Adipocyte (in vitro differentiated cells): Measurements from ENCODE around the gene BEST4.

ENCODE experiments used
- DNase-seq: peaks from one replicate; pipeline ENCODE4 v3.0.0-alpha.2; 2015; ENCODE audit warnings: low read depth
- H3K27me3 ChIP-seq: replicated peaks from 2 replicates; pipeline ENCODE4 v1.7.0; 2013; ENCODE audit warnings: mild to moderate bottlenecking, low read length, moderate library complexity; ENCODE audit not compliant: control insufficient read depth, insufficient read depth
- H3K36me3 ChIP-seq: 2 replicates; pipeline ENCODE4 v1.7.0; 2013; ENCODE audit warnings: low read length, mild to moderate bottlenecking, moderate library complexity; ENCODE audit not compliant: control insufficient read depth, insufficient read depth, severe bottlenecking
- H3K4me1 ChIP-seq: 2 replicates; pipeline ENCODE4 v1.7.0; 2013; ENCODE audit warnings: mild to moderate bottlenecking, low read length, moderate library complexity; ENCODE audit not compliant: control insufficient read depth, insufficient read depth
- H3K4me3 ChIP-seq: 2 replicates; pipeline ENCODE4 v1.7.0; 2013; ENCODE audit warnings: mild to moderate bottlenecking, low read length, moderate library complexity
- H3K9ac ChIP-seq: 2 replicates; pipeline ENCODE4 v1.7.0; 2013; ENCODE audit warnings: mild to moderate bottlenecking, low read length, moderate library complexity
- H3K9me3 ChIP-seq: 2 replicates; pipeline ENCODE4 v1.7.0; 2013; ENCODE audit warnings: mild to moderate bottlenecking, low read length, moderate library complexity; ENCODE audit not compliant: control insufficient read depth

BEST4 gene

DNA sequence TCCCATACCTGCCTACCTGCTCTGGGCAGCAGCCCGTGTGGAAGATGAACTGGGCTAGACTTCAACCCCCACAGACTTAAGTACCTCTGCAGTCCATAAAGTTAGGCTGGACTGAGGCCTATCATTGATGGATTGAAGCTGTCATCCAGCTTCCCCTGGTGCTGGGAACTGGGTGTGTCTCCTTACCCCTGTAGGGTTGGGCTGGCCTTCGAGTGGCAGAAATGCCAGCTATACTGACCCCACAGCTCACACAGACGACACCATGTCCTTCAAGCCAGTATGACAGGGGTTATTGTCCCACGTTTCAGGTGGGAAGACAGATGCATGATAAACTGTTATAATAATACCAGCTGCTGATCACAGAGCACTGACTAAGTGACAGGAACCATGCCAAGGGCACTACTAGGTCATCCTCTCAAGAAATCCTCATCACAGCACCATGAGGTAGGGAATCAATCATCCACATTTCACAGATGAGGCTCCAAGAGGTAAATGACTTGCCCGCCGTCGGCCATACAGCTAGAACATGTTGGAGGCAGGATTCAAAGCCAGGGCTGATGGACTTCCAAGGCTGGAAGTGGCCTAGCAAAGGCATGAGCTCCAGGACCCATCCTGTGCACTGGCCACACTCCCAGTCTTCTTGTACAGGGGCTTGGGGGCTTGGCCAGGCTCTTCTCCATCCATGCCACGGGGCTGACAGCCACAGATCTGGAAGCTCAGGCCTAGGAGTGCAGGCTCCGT is at the start of gene BEST4:
TSS of gene BEST4 (minus strand) at position 51 of the 741 bp plus-strand sequence. CDS start 465 bp downstream, outside the sequence.
- no peaks in the 10 kb centered on the region for H3K27me3 ChIP-seq
- H3K9ac ChIP-seq: no peak within 1 kb of the TSS
- H3K9me3 ChIP-seq: no peaks in the 10 kb centered on the region
- H3K36me3 ChIP-seq: no peaks in the 10 kb centered on the region
- DNase-seq: no peak
- H3K4me1 ChIP-seq: peaks cover 12% of the 10 kb centered on the region
- H3K4me3 ChIP-seq: no peak within 1 kb of the TSS

DNA sequence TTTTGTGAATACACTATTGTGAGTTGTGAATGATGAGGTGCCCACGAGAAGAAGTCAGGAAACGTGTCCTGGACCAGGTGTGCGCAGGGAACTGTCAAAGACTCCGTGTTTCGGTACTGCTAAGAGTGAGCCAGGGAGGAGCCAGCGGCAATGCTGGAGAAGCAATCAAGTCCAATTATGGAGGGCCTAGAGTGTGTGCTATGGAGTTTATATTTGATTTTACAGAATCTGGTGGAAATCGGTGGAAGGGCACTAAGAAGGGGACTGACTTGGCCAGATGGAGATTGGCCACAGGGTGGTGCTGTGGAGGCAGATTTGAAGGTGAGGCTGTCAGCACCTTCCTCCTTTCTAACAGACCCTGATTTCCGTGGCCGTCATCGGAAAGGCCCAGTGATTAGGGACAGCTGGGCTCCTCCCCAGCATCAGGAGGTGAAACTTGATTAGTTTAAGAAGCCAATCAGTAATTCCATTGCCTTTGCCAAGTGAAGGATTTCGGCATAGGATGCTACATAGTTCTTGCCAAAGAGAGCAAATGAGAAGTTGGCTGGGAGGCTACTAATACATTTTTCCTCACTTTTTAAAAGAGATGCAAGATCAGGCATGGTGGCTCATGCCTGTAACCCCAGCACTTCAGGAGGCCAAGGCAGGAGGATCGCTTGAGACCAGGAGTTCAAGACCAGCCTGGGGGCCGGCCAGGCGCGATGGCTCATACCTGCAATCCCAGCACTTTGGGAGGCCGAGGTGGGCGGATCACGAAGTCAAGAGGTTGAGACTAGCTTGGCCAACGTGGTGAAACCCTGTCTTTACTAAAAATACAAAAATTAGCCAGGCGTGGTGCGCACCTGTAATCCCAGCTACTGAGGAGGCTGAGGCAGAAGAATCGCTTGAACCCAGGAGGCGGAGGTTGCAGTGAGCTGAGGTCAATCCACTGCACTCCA is 48.0 kb upstream of the BEST4 start:
- Histone ChIP-seq H3K27me3 (no peaks in the 10 kb centered on the region), H3K4me1 (no peaks in the 10 kb centered on the region), H3K9me3 (no peaks in the 10 kb centered on the region), H3K9ac (no peak overlapping the region), H3K4me3 (no peak overlapping the region), H3K36me3 (no peaks in the 10 kb centered on the region)
- DNase-seq: peak; percentile 91

DNA sequence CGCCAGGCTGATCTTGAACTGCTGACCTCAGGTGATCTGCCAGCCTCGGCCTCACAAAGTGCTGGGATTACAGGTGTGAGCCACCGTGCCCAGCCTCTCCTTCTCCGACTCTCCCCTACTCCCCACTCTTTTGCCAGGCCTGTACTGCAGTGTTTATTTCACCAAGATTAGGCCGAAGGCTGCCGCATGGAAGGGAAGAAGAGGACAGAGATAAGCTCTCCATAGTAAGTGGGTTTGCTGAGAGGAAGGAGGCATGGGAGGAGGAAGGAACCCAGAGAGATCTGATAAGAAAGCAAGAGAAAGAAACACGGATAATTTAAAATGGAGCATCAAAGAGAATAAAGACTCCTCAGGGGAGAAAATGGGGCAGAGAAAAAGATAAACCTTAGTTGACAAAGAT is 46.4 kb upstream of the BEST4 start:
- Histone ChIP-seq H3K27me3 (no peaks in the 10 kb centered on the region), H3K4me1 (no peaks in the 10 kb centered on the region), H3K9ac (no peak overlapping the region), H3K9me3 (no peaks in the 10 kb centered on the region), H3K36me3 (no peaks in the 10 kb centered on the region), H3K4me3 (no peak overlapping the region)
- no peak for DNase-seq

DNA sequence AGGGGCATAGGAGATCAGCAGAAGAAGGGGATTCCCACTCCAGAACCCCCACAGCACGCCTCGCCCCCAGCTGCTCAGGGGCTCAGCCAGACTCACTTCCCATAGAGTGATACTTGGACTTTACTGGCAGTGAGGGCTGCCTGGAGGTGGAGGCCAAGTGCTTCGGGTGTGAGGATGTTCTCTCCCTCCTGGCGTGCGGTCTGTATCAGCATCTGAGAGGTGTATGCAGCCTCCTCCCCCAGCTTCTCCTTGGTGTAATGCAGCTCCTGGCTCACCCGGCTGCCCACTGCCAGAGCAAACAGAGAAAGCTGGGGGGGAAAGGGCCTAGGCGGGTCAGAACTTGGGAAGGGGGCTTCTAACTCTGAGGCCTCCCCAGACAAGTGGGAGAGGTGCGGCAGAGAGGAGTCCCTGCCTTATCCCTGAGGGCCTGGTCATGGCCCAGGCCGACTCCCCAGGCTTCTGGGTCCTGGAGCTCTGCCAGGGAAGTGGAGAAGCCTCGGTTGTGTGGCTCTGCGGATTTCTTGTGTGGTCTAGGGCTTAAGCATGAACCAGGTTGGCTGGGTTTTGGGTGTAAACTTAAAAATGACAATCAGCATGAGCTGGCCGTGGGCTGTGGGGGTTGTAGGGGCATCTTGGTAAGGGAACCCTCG is 44.2 kb upstream of the BEST4 start:
- H3K4me3 ChIP-seq: no peak overlapping the region
- H3K4me1 ChIP-seq: no peaks in the 10 kb centered on the region
- no peak for DNase-seq
- H3K9me3 ChIP-seq: no peaks in the 10 kb centered on the region
- H3K9ac ChIP-seq: no peak overlapping the region
- no peaks in the 10 kb centered on the region for H3K27me3 ChIP-seq
- H3K36me3 ChIP-seq: no peaks in the 10 kb centered on the region

DNA sequence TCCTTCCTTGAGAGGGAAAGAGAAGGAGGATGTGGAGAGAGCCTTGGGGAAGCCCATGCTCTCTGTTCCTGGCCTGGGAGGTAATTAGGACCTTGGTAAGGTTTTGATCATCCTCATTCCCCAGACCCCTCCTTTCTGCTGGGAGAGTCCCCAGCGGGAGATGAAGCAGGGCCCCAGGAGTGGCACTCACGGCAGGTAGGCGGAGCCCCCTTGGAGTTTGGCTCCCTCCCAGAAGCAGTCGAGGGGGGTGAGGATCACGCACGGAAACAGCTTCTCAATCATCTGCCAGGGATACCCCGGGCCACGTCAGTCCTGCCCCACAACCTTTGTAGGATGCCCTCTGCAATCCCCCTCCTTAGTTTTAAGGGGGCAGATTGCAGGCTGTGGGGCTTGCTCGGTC is 43.5 kb upstream of the BEST4 start:
- no peaks in the 10 kb centered on the region for H3K27me3 ChIP-seq
- H3K36me3 ChIP-seq: no peaks in the 10 kb centered on the region
- DNase-seq: no peak
- H3K4me3 ChIP-seq: no peak overlapping the region
- H3K4me1 ChIP-seq: peaks cover under 1% of the 10 kb centered on the region
- no peaks in the 10 kb centered on the region for H3K9me3 ChIP-seq
- H3K9ac ChIP-seq: no peak overlapping the region

DNA sequence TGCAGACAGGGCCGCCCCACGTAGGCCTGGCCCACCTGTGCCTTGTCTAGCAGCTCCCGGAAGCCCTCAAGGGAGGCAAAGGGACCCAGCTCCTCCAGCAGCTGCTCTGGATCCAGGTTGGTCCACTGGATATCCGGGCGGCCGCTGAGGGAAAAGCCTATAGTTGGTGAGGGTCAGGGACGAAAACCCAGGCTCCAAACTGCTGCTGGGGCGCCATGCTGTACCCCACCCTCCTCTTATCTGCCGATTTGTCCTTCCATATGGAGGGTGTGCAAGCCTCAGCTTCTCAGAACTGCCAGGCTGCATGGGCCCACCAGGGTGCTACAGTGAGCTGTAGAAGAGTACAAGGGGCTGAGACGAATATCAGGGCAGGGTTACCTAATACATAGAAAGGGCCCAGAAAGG is 42.9 kb upstream of the BEST4 start:
- Histone ChIP-seq H3K36me3 (no peaks in the 10 kb centered on the region), H3K9me3 (no peaks in the 10 kb centered on the region), H3K4me3 (no peak overlapping the region), H3K27me3 (no peaks in the 10 kb centered on the region), H3K4me1 (peaks cover 5% of the 10 kb centered on the region), H3K9ac (no peak overlapping the region)
- DNase-seq: no peak

DNA sequence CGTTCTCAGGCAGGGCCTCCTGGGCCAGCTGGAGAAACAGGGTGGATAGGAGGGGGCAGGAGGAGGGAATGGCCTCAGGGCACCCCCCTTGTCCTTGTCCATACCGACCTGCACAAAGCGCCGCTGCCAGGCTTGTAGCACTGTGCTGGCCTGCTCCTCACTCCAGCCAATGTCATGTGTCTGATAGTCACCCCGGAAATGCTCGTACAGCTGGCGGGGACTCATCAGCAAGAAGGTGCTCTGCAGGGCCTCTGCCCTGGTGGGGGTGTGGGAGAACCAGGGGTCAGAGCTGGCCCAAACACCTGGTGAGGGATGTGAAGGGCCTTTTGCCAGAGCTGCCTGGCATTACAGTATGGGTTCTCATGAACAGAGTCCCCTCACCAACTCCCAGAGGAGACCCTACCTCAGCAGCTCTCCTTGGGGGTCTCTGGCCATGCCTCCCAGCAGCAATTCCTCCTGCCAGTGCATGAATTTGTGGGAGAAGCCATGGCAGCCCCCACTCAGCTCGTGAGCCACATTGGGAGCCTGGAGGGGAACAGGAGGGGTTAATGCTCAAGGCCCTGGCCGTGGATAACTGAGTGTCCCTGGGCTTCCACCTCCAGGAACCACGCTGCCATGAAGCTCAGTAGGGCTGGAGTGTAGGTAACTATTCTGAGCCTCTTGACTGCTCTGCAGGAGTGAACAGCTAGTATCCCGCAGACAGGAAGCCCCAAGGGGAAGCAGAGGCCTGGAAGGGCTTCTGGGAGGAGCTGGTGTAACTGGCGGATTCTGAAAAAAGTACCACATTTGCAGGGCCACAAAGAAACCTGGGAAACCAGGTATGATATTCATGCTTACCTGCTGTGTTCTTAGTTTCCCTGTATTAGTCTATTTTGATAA is 41.8 kb upstream of the BEST4 start:
- Histone ChIP-seq H3K9ac (no peak overlapping the region), H3K36me3 (no peaks in the 10 kb centered on the region), H3K9me3 (no peaks in the 10 kb centered on the region), H3K4me3 (no peak overlapping the region), H3K27me3 (no peaks in the 10 kb centered on the region), H3K4me1 (peaks cover 5% of the 10 kb centered on the region)
- no peak for DNase-seq

DNA sequence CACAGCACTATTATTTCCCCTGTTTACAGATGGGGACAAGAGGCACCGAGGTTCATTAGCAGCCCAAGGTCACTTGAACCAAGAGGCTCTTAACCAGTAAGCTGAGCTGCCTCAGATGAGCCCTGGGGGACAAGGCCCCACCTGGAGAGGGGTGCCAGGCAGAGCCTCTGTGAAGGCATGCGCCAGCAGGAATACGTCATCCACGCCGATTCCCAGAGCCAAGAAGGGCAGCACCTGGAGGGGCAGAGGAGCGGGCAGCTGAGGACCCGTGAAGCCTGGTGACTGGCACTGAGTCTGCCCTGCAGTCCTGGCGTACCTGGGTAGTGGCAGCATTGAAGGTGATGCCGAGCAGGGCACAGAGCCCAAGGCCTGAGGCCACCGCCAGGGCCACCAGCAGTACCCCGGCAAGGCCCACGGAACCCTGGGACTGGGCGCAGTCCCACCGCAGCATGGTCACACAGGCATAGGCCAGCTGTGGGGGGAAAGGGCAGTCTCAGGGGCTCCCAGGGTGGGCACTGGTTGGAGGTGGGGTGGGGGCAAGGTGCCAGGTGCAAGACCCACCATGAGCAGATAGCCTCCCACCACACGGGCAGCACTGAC is 41.0 kb upstream of the BEST4 start:
- Histone ChIP-seq H3K4me1 (peaks cover 5% of the 10 kb centered on the region), H3K4me3 (no peak overlapping the region), H3K27me3 (no peaks in the 10 kb centered on the region), H3K36me3 (no peaks in the 10 kb centered on the region), H3K9ac (no peak overlapping the region), H3K9me3 (no peaks in the 10 kb centered on the region)
- DNase-seq: no peak

DNA sequence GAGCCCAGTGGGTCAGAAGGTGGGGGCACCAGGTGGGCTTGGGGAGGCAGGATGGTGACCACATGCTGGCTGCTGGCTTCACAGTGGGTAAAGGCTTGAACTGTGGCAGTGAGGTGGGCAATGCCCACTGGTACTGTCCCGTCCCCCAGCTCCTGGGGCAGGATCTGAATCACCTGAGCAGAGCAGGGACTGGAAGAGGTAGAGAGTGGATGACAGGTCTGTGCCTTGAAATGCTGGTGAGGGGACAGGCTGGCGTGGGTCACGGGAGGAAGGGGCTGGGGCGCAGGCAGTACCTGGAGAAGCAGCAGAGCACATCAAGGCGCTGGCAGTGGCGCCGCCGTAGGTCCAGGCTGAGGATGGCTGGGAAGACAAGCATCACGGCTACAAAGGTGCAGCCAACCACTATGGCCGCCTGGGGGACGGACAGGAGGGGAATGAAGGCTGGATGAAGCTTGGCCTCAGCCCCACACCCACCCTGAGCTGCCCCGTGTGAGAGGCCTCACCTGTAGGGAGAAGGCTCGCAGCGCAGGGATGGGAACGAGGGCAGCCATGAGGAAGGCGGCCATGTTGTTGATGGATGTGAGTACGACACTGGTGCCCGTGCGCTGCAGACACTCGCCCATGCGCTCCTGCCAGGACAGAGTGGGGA is 40.2 kb upstream of the BEST4 start:
- Histone ChIP-seq H3K36me3 (no peaks in the 10 kb centered on the region), H3K9me3 (no peaks in the 10 kb centered on the region), H3K4me3 (no peak overlapping the region), H3K4me1 (peaks cover 5% of the 10 kb centered on the region), H3K27me3 (no peaks in the 10 kb centered on the region), H3K9ac (no peak overlapping the region)
- no peak for DNase-seq
